ENCODE data around the gene LSM8. TPM values are rescaled to one million over a fixed set of nuclear protein-coding genes. Genes with fewer than 3 reads are reported as not detected.

LSM8 gene
- total RNA-seq, 4 donors from 2014 or later: 22.0 to 37.7 (median 26.9) TPM

DNA sequence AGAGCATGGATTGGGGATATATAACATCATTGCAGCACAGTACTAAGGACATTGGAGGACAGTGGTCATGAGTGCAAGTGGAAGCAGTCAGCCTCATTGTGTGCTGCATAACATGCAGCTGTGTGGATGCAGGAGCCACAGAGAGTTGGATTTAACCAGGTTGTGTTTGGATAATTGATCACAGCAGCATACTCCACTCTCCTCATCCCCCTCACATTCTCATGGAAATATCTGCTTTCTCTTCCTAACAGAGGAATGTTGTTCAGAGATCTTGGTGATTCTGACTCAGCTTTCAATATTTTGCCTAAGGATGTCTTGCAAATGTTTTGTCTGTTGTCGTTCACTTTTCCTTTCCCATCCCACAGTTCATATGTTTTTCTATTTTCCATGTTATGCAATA is 31.8 kb upstream of the LSM8 start:
- ATAC-seq (ENCODE audit: low FRiP score) (no peak), DNase-seq (ENCODE audit: low spot score) (no peak)
- TF ChIP-seq, protein P1, sequence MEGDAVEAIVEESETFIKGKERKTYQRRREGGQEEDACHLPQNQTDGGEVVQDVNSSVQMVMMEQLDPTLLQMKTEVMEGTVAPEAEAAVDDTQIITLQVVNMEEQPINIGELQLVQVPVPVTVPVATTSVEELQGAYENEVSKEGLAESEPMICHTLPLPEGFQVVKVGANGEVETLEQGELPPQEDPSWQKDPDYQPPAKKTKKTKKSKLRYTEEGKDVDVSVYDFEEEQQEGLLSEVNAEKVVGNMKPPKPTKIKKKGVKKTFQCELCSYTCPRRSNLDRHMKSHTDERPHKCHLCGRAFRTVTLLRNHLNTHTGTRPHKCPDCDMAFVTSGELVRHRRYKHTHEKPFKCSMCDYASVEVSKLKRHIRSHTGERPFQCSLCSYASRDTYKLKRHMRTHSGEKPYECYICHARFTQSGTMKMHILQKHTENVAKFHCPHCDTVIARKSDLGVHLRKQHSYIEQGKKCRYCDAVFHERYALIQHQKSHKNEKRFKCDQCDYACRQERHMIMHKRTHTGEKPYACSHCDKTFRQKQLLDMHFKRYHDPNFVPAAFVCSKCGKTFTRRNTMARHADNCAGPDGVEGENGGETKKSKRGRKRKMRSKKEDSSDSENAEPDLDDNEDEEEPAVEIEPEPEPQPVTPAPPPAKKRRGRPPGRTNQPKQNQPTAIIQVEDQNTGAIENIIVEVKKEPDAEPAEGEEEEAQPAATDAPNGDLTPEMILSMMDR (IDR thresholded peaks at IDR 0.05): no peak

DNA sequence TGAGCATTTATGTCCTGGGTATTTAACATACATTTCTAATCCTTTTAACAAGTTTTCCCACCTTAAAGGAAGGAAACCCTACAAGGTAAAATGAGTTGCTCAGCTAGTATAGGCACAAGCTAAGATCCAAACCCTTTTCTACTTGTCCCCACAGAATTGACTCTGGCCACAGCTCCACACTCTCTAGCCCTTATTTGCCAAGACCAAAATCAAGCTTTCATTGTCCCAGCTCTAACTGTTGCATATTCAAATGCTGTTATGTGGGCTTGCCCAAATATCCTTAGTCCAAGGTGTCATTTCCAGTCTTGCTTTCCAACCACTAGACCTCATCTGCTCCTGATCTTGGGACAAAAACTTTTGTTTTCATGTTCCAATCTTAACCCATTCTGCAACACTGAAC is 31.3 kb upstream of the LSM8 start:
- TF ChIP-seq, protein P1 (IDR thresholded peaks at IDR 0.05): no peak
- ATAC-seq (ENCODE audit: low FRiP score): no peak

DNA sequence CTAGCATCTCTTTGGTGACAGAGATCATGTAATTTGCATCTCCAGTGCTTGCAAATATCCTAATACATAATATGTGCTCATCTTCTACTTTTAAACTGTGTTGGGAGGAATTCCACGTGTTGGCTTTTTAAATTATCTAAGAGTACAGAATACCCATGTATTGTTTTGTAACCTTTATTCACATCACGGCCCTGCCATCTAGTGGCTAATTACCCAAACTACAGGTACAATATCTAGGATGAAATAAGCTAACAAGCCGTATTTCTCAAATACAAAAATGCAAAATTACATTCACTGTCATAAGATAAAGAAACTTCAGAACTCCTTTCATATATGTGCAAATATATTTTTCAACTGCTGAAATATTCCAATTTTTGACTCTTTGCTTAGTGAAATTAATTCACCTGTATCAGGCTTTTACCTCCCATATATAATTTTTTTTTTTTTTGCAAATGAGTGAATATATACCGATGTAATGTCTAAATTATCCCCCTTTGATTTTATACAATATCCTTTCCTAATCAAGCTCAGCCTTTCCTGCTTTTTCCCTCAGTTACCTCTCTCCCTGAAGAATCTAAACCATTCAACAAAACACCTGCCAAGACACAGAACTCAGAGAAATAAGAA is 30.3 kb upstream of the LSM8 start:
- no peak for DNase-seq (ENCODE audit: low spot score)
- TF ChIP-seq, protein P1 (IDR thresholded peaks at IDR 0.05): no peak
- no peak for ATAC-seq (ENCODE audit: low FRiP score)

More for the DNA sequence above, 31.3 kb upstream of the LSM8 start:
- no peak for DNase-seq (ENCODE audit: low spot score)

DNA sequence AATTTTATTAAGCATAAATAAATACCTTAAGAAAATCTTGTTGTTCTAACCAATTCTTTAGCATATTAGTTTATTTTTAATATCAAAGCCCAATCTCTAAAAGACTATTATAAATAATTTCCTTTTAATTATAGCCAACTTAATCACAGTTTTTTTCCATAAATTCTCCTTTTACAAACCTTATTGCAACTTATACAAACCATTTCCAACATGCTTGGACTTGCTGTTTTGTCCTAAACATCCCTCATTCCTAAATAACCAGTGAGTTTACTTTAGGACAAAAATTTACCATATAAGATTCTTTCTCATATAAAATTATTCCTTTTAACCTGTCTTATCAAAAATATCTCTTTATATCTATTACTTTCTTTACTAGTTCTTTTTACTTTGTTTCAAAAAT is 25.2 kb upstream of the LSM8 start:
- DNase-seq (ENCODE audit: low spot score): no peak
- no peak for ATAC-seq (ENCODE audit: low FRiP score)
- TF ChIP-seq, protein P1 (IDR thresholded peaks at IDR 0.05): no peak

DNA sequence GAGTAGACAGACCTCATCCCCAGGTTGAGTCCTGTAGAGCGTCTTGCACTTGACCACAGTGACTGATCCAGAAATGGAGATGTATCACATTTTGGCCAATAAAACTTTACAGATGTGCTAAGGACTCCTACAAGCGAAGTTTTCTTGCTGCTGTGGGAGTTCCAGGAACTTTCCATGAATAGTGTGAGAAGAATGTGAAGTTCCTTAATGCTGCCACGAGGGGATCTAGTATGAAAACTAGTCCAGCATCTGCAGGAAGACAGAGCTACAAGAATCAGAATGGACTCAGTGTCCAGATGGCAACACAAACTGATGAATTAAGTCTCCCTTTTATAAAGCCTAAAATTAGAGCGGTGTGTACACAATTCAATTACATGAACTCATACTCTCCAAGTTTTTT is 14.8 kb upstream of the LSM8 start:
- ATAC-seq (ENCODE audit: low FRiP score): no peak
- TF ChIP-seq, protein P1 (IDR thresholded peaks at IDR 0.05): no peak
- DNase-seq (ENCODE audit: low spot score): no peak

DNA sequence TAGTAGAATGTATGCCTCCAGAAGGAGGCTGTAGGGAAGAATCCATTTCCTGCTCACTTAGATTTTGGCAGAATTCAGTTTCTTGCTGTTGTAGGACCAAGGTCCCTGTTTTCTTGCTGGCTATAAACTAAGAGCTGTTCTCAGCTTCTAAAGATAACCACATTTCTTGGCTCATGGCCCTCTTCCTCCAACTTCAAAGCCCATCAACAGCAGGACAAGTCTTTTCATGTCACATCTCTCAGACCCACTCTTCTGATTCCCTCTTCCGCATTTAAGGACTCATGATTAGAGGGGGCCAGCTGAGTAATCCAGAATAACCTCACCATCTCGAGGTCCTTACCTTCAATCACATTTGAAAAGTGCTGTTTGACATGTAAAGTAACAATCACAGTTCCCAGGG is 8.2 kb upstream of the LSM8 start:
- DNase-seq (ENCODE audit: low spot score) (no peak), ATAC-seq (ENCODE audit: low FRiP score) (no peak)
- TF ChIP-seq, protein P1 (IDR thresholded peaks at IDR 0.05): no peak

DNA sequence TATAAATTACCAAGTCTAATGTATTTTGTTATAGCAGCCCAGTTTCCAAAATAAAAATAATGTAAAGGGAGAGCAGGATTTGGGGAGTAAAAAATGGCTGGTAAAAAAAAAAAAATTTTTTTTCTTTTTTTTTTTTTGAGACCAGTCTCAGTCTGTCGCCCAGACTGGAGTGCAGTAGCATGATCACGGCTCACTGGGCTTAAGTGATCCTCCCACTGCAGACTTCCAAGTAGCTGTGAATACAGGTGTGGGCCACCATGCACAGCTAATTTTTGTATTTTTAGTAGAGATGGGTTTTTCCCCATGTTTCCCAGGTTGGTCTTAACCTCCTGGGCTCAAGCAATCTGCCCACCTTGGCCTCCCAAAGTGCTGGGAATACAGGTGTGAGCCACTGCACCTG is 4.8 kb upstream of the LSM8 start:
- ATAC-seq (ENCODE audit: low FRiP score) (no peak), DNase-seq (ENCODE audit: low spot score) (no peak)
- TF ChIP-seq, protein P1 (IDR thresholded peaks at IDR 0.05): no peak

Measured in omental fat pad (tissue), 4 donors.